Thyroid gland (tissue), 4 donors: ENCODE results near the gene WDPCP. TPM values are rescaled to one million over a fixed set of nuclear protein-coding genes. Genes with fewer than 3 reads are reported as not detected.
"Not testable (repeated sequence)": the region's sequence is repeated elsewhere in the genome, so short reads cannot be mapped to it uniquely, and the experiment has no call there.

Experiments
- DNase-seq, 2 donors: peaks; one replicate each; pipeline ENCODE4 v3.0.0-alpha.2; 2019
- H3K27ac ChIP-seq, 3 donors: fragments of 200-600 bp; sonication (generic); 1 replicate in 2 of 3; 2 replicates in 1 of 3; pipeline ENCODE4 v1.5.1; 2016 to 2019; ENCODE audit warnings: mild to moderate bottlenecking in 1 of 3, moderate library complexity in 1 of 3
- H3K27me3 ChIP-seq: fragments of 200-600 bp; sonication (generic); one replicate; pipeline ENCODE4 v1.5.1; 2019
- H3K36me3 ChIP-seq, 2 donors: fragments of 200-600 bp; sonication (generic); one replicate each; pipeline ENCODE4 v1.5.1; 2016 to 2019
- H3K4me1 ChIP-seq, 2 donors: fragments of 200-600 bp; sonication (generic); one replicate each; pipeline ENCODE4 v1.5.1; 2017 to 2019
- H3K4me3 ChIP-seq, 3 donors: fragments of 200-600 bp; sonication (generic); replicated peaks in 1 of 3; 1 replicate in 2 of 3; 2 replicates in 1 of 3; pipeline ENCODE4 v1.5.1; 2016; ENCODE audit warnings: mild to moderate bottlenecking in 1 of 3
- H3K9me3 ChIP-seq: fragments of 200-600 bp; sonication (generic); one replicate; pipeline ENCODE4 v1.5.1; 2017
- POLR2A ChIP-seq, 2 donors: fragments of 450-650 bp; IDR thresholded peaks; one replicate each; pipeline ENCODE4 v1.6.1; 2017; ENCODE audit warnings: antibody characterized with exemption in 2 of 2, mild to moderate bottlenecking in 2 of 2, moderate library complexity in 1 of 2
- WGBS, 2 donors: methylation state at CpG; one replicate each; pipeline ENCODE4 v1.1.5; 2017; 5-methylcytosine and 5-hydroxymethylcytosine counted together
- intact Hi-C: fragments of 100-400 bp; cut with DNase I; formaldehyde crosslinking; loops from one replicate; pipeline ENCODE4 v1.15.1; 2023
- total RNA-seq, 4 donors: library from RNA; depleted of rRNA; stranded (reverse); fragments of >200 nt; gene quantifications; one replicate each; pipeline ENCODE4 v1.2.3, GENCODE V29; 2016
- TF ChIP-seq, protein P1 (sequence below), 6 experiments: fragments of 200-600 bp in 3 of 6; fragments of 450-650 bp in 3 of 6; sonication (generic) in 3 of 6; IDR thresholded peaks; one replicate each; pipeline ENCODE4 v1.5.1; 2016 to 2019; ENCODE audit warnings: antibody characterized with exemption in 6 of 6, mild to moderate bottlenecking in 2 of 6, inconsistent platforms in 1 of 6, moderate library complexity in 1 of 6

WDPCP gene
- total RNA-seq, 4 donors from 2014 or later: 18.3 to 33.1 (median 22.0) TPM

DNA sequence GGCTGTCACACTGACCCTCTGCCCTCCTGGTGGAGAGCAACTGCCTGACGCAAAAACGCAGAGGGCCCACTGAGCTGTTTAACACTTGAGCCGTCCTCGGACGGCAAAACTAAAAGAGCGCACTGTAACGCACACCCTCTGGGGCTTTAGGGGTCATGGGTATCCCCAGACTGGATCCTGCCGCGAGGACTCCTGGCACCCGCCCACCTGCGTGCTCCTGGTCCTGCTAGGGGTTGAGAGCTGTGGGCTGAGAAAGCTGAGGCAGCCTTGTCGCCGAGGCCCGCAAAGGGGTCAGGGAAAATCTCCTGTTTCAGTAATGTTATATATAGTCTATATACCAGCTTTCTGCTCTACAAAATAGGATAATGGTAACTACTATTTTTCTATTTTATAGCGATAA is 39.6 kb upstream of the WDPCP start:
- intact Hi-C loops: no loop called here
- TF ChIP-seq, protein P1, sequence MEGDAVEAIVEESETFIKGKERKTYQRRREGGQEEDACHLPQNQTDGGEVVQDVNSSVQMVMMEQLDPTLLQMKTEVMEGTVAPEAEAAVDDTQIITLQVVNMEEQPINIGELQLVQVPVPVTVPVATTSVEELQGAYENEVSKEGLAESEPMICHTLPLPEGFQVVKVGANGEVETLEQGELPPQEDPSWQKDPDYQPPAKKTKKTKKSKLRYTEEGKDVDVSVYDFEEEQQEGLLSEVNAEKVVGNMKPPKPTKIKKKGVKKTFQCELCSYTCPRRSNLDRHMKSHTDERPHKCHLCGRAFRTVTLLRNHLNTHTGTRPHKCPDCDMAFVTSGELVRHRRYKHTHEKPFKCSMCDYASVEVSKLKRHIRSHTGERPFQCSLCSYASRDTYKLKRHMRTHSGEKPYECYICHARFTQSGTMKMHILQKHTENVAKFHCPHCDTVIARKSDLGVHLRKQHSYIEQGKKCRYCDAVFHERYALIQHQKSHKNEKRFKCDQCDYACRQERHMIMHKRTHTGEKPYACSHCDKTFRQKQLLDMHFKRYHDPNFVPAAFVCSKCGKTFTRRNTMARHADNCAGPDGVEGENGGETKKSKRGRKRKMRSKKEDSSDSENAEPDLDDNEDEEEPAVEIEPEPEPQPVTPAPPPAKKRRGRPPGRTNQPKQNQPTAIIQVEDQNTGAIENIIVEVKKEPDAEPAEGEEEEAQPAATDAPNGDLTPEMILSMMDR (IDR thresholded peaks at IDR 0.05): no peak
- TF ChIP-seq POLR2A (IDR thresholded peaks at IDR 0.05): no peak
- Histone ChIP-seq H3K9me3 (no peaks in the 10 kb centered on the region), H3K4me1 (no peaks in the 10 kb centered on the region), H3K4me3 (no peak overlapping the region), H3K36me3 (no peaks in the 10 kb centered on the region), H3K27me3 (no peaks in the 10 kb centered on the region), H3K27ac (no peak overlapping the region)
- 92 to 98% methylated on average over 15 of the region's 15 CpGs for WGBS, 2 donors
- no peak for DNase-seq

DNA sequence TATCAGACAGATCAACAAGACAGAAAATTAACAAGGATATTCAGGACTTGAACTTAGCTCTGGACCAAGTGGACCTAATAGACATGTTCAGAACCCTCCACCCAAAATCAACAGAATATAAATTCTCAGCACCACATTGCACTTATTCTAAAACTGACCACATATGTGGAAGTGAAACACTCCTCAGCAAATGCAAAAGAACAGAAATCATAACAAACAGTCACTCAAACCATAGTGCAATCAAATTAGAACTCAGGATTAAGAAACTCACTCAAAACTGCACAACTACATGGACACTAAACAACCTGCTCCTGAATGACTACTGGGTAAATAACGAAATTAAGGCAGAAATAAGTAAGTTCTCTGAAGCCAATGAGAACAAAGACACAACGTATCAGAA is 35.5 kb upstream of the WDPCP start:
- intact Hi-C loops, H3K36me3 ChIP-seq, H3K4me3 ChIP-seq, H3K4me1 ChIP-seq, H3K27me3 ChIP-seq, H3K9me3 ChIP-seq, H3K27ac ChIP-seq, DNase-seq: not testable (repeated sequence)
- 86 to 90% methylated on average over 2 of the region's 2 CpGs for WGBS, 2 donors

DNA sequence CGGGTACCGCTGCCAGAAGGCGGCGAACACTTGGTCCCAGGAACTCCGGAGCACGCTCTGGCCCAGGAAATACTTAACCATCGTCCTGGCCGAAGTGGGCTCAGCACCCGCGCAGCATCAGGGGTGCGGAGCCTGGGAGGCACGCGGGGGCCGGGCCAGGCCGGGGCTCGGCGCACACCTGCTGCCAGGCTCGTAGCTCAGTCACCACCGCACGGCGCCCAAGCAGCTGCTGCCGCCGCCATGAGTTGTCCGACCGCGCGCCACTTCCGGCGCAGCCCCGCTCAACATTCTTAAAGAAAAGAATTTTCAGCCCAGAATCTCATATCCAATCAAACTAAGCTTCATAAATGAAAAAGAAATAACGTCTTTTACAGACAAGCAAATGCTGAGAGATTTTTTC is 34.5 kb upstream of the WDPCP start:
- no peaks in the 10 kb centered on the region for H3K36me3 ChIP-seq
- no peak for DNase-seq
- no peaks in the 10 kb centered on the region for H3K4me1 ChIP-seq
- no peak overlapping the region for H3K4me3 ChIP-seq
- TF ChIP-seq POLR2A (IDR thresholded peaks at IDR 0.05): no peak
- TF ChIP-seq, protein P1 (IDR thresholded peaks at IDR 0.05): no peak
- H3K27me3 ChIP-seq: no peaks in the 10 kb centered on the region
- H3K9me3 ChIP-seq: no peaks in the 10 kb centered on the region
- H3K27ac ChIP-seq: no peak overlapping the region
- intact Hi-C loops: no loop called here
- WGBS, 2 donors: 95 to 98% methylated on average over 30 to 31 of the region's 31 CpGs

GRCh38 chr2:63619328-63619727 is 31.1 kb upstream of the WDPCP start:
- DNase-seq: no peak
- Histone ChIP-seq H3K9me3 (no peaks in the 10 kb centered on the region), H3K4me3 (no peak overlapping the region), H3K27ac (no peak overlapping the region), H3K4me1 (no peaks in the 10 kb centered on the region), H3K27me3 (no peaks in the 10 kb centered on the region), H3K36me3 (no peaks in the 10 kb centered on the region)
- TF ChIP-seq, protein P1 (IDR thresholded peaks at IDR 0.05): no peak
- no peak for TF ChIP-seq POLR2A (IDR thresholded peaks at IDR 0.05)
- WGBS, 2 donors: 97 to 100% methylated on average over 2 of the region's 2 CpGs
- intact Hi-C loops: no loop called here

GRCh38 chr2:63617366-63617765 is 29.1 kb upstream of the WDPCP start:
- no peak overlapping the region for H3K27ac ChIP-seq
- H3K27me3 ChIP-seq: no peaks in the 10 kb centered on the region
- no peaks in the 10 kb centered on the region for H3K4me1 ChIP-seq
- no peak overlapping the region for H3K4me3 ChIP-seq
- no peaks in the 10 kb centered on the region for H3K36me3 ChIP-seq
- no peaks in the 10 kb centered on the region for H3K9me3 ChIP-seq
- 56 to 61% methylated on average over 1 of the region's 1 CpG for WGBS, 2 donors
- DNase-seq: no peak
- intact Hi-C loops: no loop called here
- TF ChIP-seq, protein P1 (IDR thresholded peaks at IDR 0.05): no peak
- TF ChIP-seq POLR2A (IDR thresholded peaks at IDR 0.05): no peak
